ENCODE measurements around the gene ROR1.

Gene ROR1

DNA sequence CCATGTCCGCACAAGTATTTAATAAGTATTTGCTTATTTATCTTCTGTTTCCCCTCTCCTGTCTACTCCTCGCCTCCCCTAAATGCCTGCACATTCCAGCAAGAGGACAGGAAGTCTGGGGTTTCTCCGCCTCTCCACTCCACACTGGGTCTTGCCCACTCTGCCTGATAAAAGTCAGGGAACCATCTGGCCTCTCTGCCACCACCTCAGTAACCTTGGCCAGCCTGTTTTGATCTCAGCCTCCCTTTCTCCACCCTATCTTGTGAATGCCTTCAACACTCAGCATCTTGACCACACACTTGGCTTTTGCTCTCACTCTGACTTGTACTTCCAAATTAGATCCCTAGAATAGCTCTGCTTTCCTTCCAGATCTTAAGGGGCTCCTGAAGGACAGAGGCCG, 264.3 kb downstream of the ROR1 start:
- DNase-seq: peak; percentile 20

DNA sequence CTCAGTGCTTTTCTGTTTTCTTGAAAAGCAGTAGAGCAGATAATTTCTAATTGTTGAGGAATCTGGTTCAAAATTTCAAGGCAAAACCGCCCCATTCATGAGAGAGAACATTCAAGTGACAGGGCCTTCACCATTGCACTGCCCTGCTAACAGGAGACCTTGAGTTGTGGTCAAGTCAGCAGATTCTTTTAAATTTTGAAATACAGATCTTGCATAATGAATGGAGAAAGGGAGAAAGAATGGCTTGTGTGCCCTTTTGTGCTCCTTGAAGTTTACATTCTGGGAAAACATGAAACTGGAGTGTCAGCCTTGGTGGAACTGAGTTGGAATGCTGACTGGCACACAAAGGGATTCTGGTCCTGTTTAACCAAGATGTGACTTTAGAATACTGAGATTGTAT, 265.1 kb downstream of the ROR1 start:
- peak; percentile 31 for DNase-seq

DNA sequence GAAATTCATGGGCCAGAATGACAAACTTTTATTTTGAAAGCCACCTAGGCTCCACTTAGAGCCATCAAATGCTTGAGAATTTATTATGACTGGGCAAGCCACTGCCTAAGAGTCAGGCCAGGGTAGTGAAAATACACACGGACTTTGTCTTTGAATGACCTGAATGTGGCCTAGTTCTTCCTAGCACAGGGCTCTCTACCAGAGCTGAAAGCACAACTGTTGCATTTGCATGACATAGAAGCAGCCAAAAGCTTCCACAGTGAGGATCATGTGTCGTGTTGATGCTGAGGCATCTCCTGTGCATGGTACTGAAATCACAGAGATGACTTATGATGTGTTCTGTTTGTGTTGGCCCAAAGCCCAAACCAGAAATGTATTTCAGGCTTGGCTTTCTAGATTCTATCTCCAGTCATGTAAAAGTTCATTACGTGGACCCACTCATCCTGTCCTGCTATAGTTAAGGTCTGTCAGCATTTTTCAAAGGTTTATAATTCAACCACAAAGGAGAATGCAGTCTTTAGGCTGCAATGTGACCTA, 265.6 kb downstream of the ROR1 start:
- peak; percentile 100 for DNase-seq

DNA sequence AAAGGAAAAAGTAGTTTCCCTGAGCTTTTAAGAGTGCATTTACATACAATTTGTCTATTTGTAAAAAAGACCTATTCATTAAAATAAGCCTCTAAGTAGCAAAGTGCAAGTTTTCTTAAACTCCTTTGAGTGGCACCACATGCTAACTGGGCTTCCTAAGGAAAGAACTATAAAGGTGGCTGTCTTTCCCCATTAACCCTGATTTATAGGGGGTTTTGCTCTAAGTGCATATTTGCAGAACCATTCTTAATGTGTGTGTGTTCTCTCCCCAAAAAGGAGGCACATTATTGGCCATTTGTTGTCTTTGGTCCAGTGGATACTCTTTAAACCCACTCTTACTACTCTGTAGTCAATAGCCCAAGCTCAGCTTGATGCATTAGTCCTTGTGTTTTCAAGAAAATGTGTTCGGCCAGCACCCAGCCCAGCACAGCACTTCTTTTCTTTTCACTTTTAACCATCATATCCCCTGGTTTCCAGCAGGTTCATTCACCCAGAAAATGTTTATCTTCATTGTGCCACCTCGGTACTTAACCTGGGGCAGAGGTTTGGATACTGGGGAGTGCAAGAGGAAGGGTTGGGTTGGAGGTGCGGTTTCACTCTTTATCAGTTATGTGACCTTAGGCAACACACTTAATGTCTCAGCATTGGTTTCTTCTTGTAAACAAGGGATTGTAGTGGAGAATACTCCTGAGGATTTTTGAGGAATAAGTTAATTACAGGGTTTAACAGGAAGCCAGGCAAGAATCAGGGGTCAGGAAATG, 267.7 kb downstream of the ROR1 start:
- DNase-seq: no peak

DNA sequence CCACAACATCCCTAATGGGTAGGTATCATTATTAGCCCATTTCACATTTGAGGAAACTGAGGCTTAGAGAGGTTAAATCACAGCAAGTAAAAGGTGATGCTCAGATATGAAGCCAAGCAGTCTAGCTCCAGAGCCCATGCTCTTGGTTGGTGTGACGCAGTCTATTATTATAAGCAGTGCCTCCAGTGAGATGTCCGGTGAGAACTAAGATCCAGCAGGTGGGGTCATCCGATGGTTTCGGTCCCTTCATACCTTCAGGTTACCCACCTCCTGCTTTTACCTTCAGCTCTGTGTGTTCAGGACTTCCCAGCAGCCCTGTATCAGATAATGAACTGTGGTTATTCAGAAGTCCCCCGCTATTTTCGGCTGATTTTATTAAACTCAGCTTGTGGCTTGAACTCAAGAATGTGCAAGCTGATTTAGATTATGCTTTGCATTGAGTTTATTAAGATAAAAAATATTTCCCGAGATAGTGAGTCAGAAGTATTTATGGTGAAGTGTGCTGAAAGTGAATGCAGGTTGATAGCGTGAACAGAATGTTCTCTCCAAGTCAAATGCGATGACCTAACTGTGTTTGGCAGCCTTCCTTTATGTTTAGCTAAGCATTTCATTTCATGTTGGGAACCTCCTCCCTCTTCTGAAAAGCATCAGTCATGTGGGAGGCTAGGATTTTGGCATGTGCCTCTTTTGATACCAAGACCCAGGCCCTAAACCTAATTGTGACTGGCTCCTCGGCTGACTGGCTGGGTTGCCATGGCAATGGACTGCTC, 268.7 kb downstream of the ROR1 start:
- DNase-seq: peak; percentile 97

DNA sequence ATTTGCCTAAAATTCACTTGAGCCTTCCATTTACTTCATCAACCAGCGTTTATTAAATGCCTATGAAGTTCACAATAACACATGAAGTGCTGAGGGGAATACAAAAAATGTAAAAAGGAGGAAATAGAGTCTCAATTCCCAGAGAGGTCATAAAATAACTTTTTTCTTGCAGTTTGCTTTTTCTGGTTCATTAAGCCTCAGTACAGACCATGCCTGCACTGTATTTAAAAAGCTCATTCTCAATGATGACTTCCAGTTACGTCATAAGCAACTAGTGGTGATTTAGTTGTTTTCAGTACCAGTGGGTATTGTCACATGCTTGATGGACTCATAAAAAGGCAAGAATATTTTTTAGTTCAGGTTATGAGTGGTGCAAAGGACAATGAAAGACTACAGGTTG, 269.5 kb downstream of the ROR1 start:
- DNase-seq: peak; percentile 20

DNA sequence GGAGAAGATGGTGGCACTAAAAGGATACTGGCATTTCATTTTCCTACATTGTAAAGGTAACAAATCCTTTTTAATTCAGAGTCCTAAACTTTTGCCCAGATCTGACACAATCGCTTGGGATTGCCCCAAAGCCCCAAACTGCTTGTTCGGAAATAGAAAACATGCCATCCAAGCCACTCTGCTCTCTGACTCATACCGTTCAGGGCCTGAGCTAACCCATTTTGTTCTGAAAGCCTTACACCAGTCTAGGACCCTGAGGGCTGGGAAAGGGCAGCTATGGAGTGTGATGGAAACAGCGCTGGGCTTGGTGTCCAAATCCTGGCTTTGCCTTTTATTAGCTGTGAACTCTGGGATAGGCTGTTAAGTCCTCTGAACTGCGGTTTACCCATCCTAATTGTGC, 270.2 kb downstream of the ROR1 start:
- DNase-seq: peak; percentile 91

DNA sequence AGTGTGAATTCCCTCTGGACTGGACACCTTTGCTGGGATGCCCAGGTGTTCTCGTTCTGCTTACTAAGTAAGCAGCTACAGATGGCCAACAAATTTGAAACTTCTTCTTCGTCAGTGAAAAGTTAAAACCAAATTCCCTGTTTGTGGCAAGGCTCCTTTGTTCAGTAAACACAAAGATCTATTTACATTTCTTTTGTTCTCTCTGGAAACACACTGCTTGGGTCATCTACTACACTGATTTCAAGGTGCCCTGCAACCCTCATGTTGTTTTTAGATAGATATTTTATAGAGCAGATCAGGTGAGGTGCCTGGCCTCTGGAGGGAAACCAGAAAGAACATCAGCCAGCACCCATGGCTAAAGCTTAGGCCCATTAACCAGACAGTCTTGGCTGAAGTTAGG, 272.4 kb downstream of the ROR1 start:
- DNase-seq: no peak

DNA sequence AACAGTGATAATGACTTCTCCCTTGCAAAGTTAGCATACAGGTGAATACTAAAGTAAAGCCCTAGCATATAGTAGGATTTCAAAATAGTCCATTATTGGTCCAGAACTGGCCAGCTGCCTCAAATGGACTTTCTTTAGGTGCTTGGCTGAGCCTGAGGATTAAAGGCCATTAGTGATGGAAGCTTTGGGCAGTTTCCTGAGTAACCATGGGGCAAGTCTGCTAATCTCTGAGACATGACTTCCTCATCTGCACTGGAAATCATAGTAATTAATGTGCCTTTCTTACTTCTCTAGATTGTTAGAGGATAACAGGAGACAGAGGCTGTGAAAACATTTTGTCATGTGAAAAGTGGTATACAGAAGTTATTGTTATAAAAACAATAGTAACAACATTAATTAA, 273.1 kb downstream of the ROR1 start:
- DNase-seq: no peak

DNA sequence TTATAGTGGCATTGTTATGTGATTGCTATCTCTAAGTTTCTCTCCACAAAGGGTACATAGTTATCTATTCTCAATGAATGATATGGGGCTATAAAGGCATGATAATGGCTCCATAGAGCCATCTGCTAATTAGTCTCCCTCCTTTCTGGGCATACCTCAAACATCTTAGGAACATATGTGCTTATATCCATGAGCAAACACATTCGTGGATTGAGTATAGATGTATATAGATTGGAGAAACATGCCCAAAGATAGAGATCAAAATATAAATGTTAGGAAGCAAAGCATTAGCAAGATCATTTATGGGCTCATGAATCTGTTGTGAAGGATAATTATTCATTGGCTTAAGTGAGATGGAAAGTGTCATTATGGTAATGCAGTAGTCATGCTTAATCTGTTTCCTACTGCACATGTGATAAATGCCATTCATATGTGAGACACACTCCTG, 273.8 kb downstream of the ROR1 start:
- DNase-seq: no peak

DNA sequence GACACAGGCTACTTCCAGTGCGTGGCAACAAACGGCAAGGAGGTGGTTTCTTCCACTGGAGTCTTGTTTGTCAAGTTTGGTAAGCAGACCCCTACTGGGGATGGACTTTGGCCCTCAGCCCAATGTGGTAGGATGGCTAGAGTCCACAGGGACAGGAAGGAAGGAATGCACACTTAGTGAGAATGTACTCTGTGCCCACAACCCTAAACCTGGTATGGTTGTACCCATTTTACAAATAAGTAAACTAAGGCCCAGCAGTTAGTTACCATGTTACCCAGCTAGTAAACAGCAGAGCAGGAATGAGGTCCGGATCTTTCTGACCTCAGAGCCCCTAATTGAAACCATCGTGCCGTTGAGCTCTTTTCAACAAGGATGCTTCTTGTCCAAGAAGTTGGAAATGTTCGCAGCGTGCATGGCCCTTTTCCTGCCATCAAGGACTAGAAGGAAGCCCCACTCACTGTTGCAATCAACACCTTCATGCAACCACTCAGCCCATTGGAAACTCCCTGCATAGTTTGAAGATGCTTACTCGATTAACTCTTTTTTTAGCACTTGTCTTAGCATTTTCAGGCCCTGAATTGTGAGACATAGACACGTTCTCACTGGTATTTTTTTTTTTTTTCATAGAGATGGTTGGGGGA, 276.2 kb downstream of the ROR1 start:
- DNase-seq: no peak

DNA sequence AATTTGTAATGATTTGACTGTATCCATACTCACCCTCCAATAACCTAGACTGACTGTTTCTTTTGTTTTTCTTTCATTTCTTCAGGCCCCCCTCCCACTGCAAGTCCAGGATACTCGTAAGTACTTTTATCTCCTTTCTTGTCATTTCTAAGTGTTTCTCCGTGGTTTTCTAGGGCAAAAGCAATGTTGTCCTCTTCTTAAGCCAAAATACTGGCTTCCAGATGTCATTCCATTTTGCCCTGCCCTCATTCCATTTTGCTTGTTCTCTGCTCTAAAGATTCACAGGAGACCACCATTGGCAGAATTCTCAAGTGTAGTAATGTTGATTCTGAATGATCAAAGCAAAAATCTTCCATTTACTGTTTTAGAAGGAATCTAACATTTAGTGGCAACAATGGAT, 276.8 kb downstream of the ROR1 start:
- no peak for DNase-seq

DNA sequence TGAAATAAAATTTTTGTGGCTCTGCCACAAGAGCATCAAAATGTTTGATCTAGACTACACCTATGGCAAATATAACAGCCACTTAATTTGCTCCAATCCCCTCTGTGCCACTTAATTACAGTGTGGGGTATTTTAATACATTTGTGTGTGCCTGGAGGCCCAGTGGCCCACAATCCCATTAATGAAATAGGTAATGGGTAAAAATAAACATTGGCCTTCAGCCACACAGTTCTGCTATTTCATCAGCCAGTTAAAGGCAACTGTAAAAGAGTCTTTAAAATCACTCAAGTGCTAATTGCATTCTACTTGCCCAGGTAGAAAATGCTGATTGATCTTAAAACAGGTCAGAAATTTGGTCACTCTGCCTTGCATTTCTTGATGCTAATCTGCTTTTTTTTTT, 278.0 kb downstream of the ROR1 start:
- DNase-seq: no peak

DNA sequence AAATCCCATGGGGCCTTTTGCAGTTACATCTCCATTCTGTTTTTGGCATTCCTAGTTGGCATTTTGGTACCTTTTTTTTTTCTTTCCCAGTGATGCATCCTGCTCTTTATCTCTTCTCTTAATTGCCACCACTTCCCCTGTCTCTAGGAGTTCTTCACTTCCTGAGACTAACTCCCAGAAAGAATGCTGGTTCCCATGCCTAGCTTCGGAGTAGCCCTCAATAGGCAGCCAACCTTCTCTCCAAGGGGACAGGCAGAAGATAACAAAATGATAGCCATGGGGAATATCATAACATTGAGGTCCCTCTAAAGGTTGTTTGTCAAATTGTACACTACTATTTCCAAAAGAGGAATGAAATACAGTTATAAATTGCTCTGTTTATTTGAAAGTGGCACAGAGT, 279.0 kb downstream of the ROR1 start:
- DNase-seq: no peak

DNA sequence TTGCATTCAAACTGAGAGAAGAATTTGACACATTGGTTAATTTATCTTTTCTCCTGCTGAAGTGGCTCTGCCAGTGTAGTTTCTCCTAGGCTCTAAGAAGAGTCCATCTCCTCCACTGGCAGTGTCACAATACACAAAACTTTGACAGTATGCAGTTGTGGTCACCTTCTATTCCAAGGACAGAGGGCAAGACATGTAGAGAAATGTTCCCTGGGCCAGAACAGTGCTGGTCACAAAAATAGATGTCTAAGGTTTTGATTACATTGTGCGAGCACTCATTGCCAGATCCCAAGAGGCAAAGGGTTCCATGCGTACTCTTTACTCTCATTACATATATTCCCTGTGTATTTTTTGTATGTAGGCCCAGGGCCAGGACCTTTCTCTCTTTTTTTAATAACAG, 281.5 kb downstream of the ROR1 start:
- no peak for DNase-seq

DNA sequence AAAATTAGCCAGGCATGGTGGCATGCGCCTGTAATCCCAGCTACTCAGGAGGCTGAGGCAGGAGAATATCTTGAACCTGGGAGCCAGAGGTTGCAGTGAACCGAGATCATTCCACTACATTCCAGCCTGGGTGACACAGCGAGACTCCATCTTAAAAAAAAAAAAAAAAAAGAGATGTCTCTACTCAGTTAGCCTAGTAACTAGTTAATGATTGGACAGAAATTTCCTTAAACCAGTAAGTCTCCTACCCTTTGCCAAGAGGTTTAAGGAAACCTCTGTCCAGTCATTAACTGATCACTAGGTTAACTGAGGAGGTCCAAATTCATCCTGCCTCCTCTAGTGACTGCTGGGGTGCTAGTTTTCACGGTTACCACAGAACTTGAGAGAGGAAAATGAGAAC, 285.7 kb downstream of the ROR1 start:
- no peak for DNase-seq

DNA sequence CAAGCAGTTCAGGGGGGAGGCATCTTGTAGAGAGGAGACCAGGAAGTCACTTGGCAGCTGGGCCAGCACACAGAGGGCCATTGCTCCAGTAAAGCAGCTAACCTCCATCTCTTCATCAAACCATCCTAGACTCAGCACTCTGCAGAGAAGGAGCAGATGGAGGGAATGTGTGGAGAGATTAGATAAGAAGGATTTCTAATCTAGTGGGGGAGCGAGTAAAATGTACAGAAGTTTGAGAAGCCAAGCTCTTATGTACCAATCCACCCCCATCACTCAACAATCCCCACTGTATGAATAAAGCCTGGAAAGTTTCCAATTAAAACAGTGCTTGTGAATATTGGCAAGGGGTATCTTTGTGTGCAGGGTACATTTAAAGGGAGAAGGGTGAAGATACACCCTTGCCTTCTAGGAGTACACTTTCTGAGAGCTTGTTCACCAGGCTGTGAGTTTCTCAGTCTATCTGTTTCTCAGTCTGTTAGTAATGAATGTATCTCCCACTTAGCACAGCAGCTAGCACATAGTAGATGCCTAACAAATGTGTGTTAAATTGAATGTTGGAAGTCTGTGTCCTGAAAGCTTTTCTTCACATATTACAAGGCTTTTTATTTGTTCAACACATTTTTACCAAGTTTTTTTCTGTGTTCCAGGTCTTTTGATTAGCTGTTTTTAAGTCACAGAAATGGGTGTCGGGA, 286.9 kb downstream of the ROR1 start:
- no peak for DNase-seq

DNA sequence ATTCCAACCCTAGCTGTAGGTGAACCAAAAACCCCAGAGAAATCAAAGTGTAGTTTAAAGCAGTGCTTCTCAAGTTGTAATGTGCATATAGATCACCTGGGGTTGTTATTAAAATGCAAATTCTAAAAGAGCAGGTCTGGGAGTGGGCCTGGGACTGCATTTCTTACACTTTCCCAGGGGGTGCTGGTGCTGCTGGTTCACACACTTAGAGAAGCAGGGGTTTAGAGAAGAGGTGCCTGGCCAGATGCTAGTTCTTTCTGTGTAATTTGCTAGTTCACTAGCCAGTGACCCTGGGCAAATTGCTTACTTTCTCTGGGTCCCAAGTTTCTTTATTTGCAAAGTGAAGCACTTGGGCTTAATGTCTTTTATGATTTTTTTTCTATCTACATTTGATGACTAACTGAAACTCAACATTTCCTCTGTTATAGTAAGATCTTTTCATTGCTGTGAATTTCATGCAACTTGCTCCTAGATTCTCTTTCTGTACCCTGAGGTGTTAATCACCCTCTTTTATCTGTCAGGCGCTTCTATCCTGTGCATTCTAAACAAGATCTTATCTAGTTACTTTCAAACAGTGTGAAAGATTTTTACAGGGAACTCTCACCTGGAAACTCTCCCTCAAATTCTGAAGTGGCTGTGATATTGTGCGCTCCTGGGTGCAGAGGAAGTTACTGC, 287.8 kb downstream of the ROR1 start:
- DNase-seq: no peak

DNA sequence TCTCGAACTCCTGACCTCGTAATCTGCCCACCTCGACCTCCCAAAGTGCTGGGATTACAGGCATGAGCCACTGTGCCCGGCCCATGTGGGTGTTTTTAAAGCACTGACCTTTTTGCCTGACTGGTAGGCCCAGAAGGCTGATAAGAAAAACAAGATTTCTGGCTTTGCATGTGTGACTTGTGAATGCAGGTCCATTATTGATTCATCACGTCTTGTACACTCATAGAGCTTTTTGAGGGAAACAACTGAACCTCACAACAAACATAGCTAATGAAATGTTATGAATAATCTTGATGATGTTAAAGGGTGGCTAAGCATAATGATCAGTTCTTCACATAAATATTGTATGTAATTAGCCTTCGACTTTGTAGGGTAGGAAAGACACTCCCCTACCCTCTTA, 288.7 kb downstream of the ROR1 start:
- no peak for DNase-seq

DNA sequence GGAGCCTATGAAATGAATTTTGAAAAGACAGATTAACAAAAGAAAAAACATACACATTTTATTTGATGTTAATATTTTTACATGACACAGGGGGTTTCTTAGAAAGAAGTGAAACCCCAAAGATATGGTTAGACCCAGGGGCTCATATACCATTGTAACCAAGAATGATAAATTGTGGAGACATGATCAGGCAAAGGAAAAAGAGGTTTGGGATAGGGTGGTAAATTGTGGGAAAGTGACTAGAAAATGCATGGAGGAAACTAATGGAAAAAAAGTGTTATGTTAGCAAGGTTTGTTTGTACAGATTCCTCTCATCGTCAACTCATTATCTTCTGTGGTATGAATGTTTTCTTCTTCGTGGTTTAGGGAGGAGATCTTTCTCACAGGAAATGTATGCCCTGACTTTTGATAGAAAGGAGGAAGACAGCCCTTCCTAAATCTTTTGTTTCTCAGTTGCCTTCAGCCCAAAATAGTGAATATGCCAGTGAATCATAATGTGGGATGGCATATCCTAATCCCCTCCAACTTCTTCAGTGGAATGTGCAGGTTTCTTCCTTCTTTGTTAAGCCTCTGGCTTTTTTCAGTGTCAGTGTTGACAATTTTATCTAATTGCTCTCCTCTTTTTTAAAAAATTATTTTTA, 289.2 kb downstream of the ROR1 start:
- DNase-seq: peak; percentile 56

DNA sequence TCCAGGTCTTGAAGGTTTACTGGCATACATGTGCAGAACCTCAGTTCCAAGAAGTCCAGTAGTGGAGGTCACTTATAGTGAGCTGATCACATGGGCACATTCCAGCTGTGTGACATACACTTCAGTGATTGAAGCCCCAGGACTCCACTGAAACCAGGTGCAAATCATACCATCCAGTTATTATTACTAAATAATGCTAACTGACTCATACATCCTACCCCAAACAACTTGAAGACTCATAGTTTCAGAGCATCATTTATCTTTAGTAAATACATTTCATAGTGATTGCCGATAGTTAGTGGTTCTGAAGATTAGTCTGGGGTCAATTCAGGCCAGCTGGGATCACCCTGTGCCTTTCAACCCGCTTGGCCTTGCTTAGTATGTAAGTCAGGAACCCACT, 291.8 kb downstream of the ROR1 start:
- DNase-seq: no peak

Measured in EL (cell line).